ENCODE measurements around the gene RNU4-1. TPM values are rescaled to one million over a fixed set of nuclear protein-coding genes. Genes with fewer than 3 reads are reported as not detected.
"Not testable (repeated sequence)": the region's sequence is repeated elsewhere in the genome, so short reads cannot be mapped to it uniquely, and the experiment has no call there.

The RNU4-1 gene
- total and polyA plus RNA-seq, 10 of the 15 experiments (the other 5 are each of a cell fraction or from before 2014, with no cell fraction given) = under 0.01 to 15,332 (median 7.1) TPM; not detected in 3

DNA sequence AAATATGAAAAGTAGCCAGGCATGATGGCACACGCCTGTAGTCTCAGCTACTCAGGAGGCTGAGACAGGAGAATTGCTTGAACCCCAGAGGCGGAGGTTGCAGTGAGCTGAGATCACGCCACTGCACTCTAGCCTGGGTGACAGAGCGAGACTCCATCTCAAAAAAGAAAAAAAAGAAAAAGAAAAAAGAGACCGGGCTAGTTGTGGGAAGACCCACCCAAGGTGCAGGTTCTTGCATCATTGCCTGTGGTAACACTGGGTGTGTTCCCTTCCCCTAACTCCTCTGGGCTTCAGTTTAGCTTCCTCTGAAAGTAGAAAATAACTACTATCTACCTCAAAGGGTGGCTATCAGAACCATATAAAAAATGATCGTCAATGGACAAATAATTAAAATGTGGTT, 39.7 kb downstream of the RNU4-1 start:
- H3K4me3 ChIP-seq = 0 out of 2 replicates have a peak overlapping the region, but pooled peaks have one; percentile 32
- peak; percentile 55 for ATAC-seq
- peaks cover 35% of the 10 kb centered on the region for H3K4me1 ChIP-seq (ENCODE audit: control insufficient read depth, insufficient read depth, low read length)
- ChIA-PET SMC1A (ENCODE audit: uncharacterized antibody, unreplicated experiment) (interaction anchor here (2.2 to 2.3 kb wide), 2 partner anchors 9 to 25 kb away, joined by 5 to 9 read pairs; no protein-coding TSS in a partner anchor), POLR2A (interaction anchor here (0.6 to 1.9 kb wide), 3 partner anchors 9 to 89 kb away, joined by 4 to 6 read pairs (median 4); no protein-coding TSS in a partner anchor), RAD21 (ENCODE audit: unreplicated experiment) (interaction anchor here (1.2 to 1.7 kb wide), 2 partner anchors 9 to 26 kb away, joined by 6 to 7 read pairs; no protein-coding TSS in a partner anchor), CTCF (interaction anchor here (1.3 to 1.9 kb wide), 2 partner anchors 23 to 25 kb away, joined by 5 to 6 read pairs; no protein-coding TSS in a partner anchor)
- H3K27me3 ChIP-seq (replicated peaks in 1 of 2; ENCODE audit: control insufficient read depth in 2 of 2, insufficient read depth in 2 of 2, low read length in 1 of 2); H3K9me3 ChIP-seq (replicated peaks; ENCODE audit: control insufficient read depth, insufficient read depth, low read length); in situ Hi-C loops (cut with MboI); H3K9ac ChIP-seq (ENCODE audit: control insufficient read depth, insufficient read depth, low read length); H4K20me1 ChIP-seq (ENCODE audit: control insufficient read depth, insufficient read depth); H3K36me3 ChIP-seq (ENCODE audit: control insufficient read depth in 2 of 2, insufficient read depth in 2 of 2, low read length in 1 of 2); intact Hi-C loops (cut with micrococcal nuclease; ENCODE audit: unreplicated experiment); BruUV-seq (replicated peaks); H3K79me2 ChIP-seq (ENCODE audit: control insufficient read depth, insufficient read depth, low read length); FAIRE-seq; DNase-seq (ENCODE audit: low read depth, low spot score); H3K27ac ChIP-seq (ENCODE audit: control insufficient read depth, insufficient read depth); H2AFZ ChIP-seq (ENCODE audit: control insufficient read depth, low read depth, low read length): not testable (repeated sequence)
- peak; percentile 64 for TF ChIP-seq RUNX3 (IDR thresholded peaks at IDR 0.05; ENCODE audit: low read length)
- 0 out of 2 replicates have a peak overlapping the region, but pooled peaks have one; percentile 13 for H3K4me2 ChIP-seq (ENCODE audit: control insufficient read depth, insufficient read depth)
- WGBS (ENCODE audit: insufficient coverage, insufficient replicate concordance, low lambda C conversion rate, missing lambda C conversion rate) = 2% methylated on average over 6 of the region's 6 CpGs

DNA sequence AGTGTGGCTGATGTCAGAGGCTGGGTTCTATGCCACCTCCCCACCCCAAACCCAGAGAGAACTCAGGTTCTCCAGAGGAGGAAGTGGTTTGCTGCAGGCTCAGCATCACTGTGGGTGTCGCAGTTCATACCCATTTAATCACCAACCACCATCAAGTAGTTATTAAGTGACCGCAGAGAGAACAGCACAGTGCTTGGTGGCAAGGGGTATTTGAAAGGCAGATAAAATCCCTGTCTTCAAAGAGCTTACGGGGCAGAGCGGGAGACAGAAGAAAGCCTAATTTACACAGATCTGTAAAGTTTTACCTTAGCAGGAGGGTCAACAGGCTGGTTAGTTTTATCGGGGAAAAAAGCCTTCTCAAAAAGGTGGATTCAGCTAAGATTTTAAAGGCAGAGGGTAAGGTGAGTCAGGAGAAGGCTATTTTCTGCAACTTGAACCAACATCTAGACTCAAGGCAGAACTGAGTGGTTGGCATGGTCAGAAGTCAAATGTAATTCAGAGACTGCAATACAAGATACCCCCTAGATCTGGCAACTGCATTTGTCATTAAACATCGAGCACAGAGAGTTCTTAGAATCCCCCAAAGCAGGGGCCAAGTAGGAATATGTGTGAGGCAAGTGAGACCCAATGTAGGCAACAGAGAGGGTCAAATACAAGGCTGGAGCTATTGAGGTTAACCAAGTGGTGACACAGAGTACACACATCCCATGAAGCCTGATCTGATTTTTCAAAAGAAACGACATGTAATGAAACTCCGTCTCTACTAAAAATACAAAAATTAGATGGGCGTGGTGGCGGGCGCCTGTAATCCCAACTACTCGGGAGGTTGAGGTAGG, 40.7 kb downstream of the RNU4-1 start:
- no peaks in the 10 kb centered on the region for H3K36me3 ChIP-seq (ENCODE audit: control insufficient read depth in 2 of 2, insufficient read depth in 2 of 2, low read length in 1 of 2)
- SMC1A ChIA-PET (ENCODE audit: uncharacterized antibody, unreplicated experiment) = interaction anchor here (0.6 to 2.2 kb wide), 3 partner anchors 10 to 24 kb away, joined by 3 to 5 read pairs (median 3); no protein-coding TSS in a partner anchor
- no peaks in the 10 kb centered on the region; the same call in 2 of the 3 replicates for H3K9me3 ChIP-seq (replicated peaks; ENCODE audit: control insufficient read depth, insufficient read depth, low read length)
- peaks cover 35% of the 10 kb centered on the region for H3K4me1 ChIP-seq (ENCODE audit: control insufficient read depth, insufficient read depth, low read length)
- BruUV-seq (replicated peaks) = no TSS peak
- H3K27ac ChIP-seq (ENCODE audit: control insufficient read depth, insufficient read depth) = no peak overlapping the region
- H4K20me1 ChIP-seq (ENCODE audit: control insufficient read depth, insufficient read depth) = no peaks in the 10 kb centered on the region
- WGBS (ENCODE audit: insufficient coverage, insufficient replicate concordance, low lambda C conversion rate, missing lambda C conversion rate) = 57% methylated on average over 12 of the region's 12 CpGs
- H3K79me2 ChIP-seq (ENCODE audit: control insufficient read depth, insufficient read depth, low read length) = no peaks in the 10 kb centered on the region
- H3K9ac ChIP-seq (ENCODE audit: control insufficient read depth, insufficient read depth, low read length) = no peak overlapping the region
- POLR2A ChIA-PET = interaction anchor here (1.9 kb wide), 1 partner anchor 10 kb away, joined by 6 read pairs; no protein-coding TSS in a partner anchor
- CTCF ChIA-PET = interaction anchor here (0.6 to 1.9 kb wide), 5 partner anchors 13 to 483 kb away, joined by 3 to 6 read pairs (median 5); partner anchors contain the start of gene PXN
- ATAC-seq (peak; percentile 69), DNase-seq (ENCODE audit: low read depth, low spot score) (no peak), FAIRE-seq (no peak)
- H3K4me2 ChIP-seq (ENCODE audit: control insufficient read depth, insufficient read depth) = 0 out of 2 replicates have a peak overlapping the region, but pooled peaks have one; percentile 13
- no peak overlapping the region for H3K4me3 ChIP-seq
- no peaks in the 10 kb centered on the region for H3K27me3 ChIP-seq (replicated peaks in 1 of 2; ENCODE audit: control insufficient read depth in 2 of 2, insufficient read depth in 2 of 2, low read length in 1 of 2)
- RAD21 ChIA-PET (ENCODE audit: unreplicated experiment) = interaction anchor here (1.7 kb wide), 1 partner anchor 10 kb away, joined by 7 read pairs; no protein-coding TSS in a partner anchor
- TF ChIP-seq ZBED1 (IDR thresholded peaks at IDR 0.05; ENCODE audit: borderline replicate concordance) (no peak), NRF1 (conservative IDR thresholded peaks at IDR 0.05; ENCODE audit: low read depth, low read length) (no peak), SPI1 (IDR thresholded peaks at IDR 0.05; ENCODE audit: borderline replicate concordance, insufficient read depth, low read depth, low read length) (peak; percentile 42; the same call in 1 of the 2 replicates), TARDBP (IDR thresholded peaks at IDR 0.05; ENCODE audit: borderline replicate concordance) (no peak), MTA2 (IDR thresholded peaks at IDR 0.05; ENCODE audit: low read depth) (peak; percentile 25; the same call in 1 of the 2 replicates), IKZF2 (IDR thresholded peaks at IDR 0.05) (peak in 1 of 2 experiments; percentile 10; a peak in 1 of 4 replicates), HDGF (IDR thresholded peaks at IDR 0.05) (no peak), RUNX3 (IDR thresholded peaks at IDR 0.05; ENCODE audit: low read length) (peak; percentile 63)
- no peak overlapping the region for H2AFZ ChIP-seq (ENCODE audit: control insufficient read depth, low read depth, low read length)
- in situ Hi-C loops (cut with MboI) (no loop called here), intact Hi-C loops (cut with micrococcal nuclease; ENCODE audit: unreplicated experiment) (no loop called here)

Data from GM12878 (cell line).